ENCODE data around the gene CLMN.

The CLMN gene

DNA sequence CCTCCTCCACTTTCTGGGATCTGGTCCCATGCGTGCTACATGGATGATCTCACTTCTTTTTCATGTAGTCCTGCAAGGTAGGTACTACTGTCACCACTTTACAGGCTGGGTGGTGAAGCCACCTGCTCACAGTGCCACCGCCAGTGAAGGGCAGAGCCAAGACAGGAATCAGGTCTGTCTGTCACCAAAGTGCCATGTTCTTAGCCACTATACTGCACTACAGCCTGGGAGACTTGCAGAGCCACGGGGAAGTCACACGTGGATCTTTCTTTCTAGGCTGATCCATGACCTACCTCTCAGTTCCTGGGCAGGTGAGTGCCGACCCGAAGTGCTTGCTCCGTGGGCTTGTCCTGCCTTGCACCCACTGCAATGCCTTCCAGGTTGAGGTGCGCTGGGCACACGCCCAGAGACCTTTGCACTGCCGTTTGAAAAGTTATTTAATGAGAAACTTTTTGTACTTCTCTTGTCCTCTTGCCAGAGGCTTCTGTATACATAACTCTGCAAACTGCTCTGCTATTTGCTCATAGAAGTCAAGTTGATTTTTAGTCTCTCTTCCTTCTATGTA lies 19.7 kb upstream of the CLMN start:
- H3K36me3 ChIP-seq (ENCODE audit: control insufficient read depth, insufficient read depth, low read length), result no peaks in the 10 kb centered on the region
- H3K27me3 ChIP-seq (ENCODE audit: control insufficient read depth, insufficient read depth, low read length), result no peaks in the 10 kb centered on the region
- no peak overlapping the region for H3K4me3 ChIP-seq (ENCODE audit: low read depth, low read length)
- H3K4me1 ChIP-seq (ENCODE audit: control insufficient read depth, insufficient read depth, low read length), result no peaks in the 10 kb centered on the region
- H3K9me3 ChIP-seq (ENCODE audit: control insufficient read depth, insufficient read depth, low read length), result no peaks in the 10 kb centered on the region
- H3K9ac ChIP-seq (ENCODE audit: low read depth, low read length), result no peak overlapping the region

DNA sequence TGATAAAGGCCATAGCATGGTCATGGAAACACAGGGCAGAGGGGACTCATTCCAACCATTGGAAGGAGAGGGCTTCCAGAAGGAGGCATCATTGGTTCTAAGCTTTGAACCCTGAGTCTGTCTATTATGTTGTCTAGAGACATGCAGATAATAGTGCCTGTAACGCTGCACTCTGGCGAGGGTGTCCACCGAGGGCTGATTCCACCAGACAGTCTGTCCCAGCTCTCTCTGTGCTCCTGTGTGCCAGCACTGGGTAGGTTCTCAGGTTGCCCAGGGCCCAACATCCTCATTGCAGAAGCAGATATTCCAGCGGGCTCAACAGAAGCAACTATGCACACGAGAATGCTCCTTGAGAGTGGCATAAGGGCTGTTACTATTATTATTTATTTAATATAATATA lies 18.7 kb upstream of the CLMN start:
- H3K9me3 ChIP-seq (ENCODE audit: control insufficient read depth, insufficient read depth, low read length), result no peaks in the 10 kb centered on the region
- no peak overlapping the region for H3K4me3 ChIP-seq (ENCODE audit: low read depth, low read length)
- no peaks in the 10 kb centered on the region for H3K4me1 ChIP-seq (ENCODE audit: control insufficient read depth, insufficient read depth, low read length)
- H3K36me3 ChIP-seq (ENCODE audit: control insufficient read depth, insufficient read depth, low read length), result no peaks in the 10 kb centered on the region
- no peaks in the 10 kb centered on the region for H3K27me3 ChIP-seq (ENCODE audit: control insufficient read depth, insufficient read depth, low read length)
- H3K9ac ChIP-seq (ENCODE audit: low read depth, low read length), result no peak overlapping the region

DNA sequence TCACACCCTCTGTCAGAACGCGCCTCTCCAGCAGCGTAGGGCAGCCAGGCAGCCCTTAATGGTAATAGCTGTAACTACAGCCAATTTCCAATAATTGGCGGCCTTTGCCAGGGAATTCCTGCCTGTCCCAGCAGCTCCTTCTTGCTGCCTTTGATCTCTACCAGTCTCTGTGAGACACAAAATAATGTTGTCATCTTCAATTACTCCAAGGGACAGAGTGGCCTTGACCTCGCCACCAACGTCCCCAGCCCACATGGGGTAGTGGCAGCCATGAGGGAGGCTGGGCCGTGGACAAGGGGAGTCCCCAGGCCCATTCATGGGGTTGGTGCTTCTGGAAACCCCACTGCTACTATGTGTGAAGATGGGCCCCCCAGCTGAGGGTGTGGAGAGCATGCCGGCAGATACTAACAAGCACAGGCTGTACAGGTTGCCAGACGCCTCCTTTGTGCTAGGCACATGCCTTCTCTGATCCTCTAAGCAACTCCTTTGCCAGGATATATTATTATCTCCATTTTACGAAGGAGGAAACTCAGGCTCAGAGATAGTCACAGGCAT lies 17.4 kb upstream of the CLMN start:
- no peaks in the 10 kb centered on the region for H3K27me3 ChIP-seq (ENCODE audit: control insufficient read depth, insufficient read depth, low read length)
- no peak overlapping the region for H3K9ac ChIP-seq (ENCODE audit: low read depth, low read length)
- H3K4me1 ChIP-seq (ENCODE audit: control insufficient read depth, insufficient read depth, low read length), result no peaks in the 10 kb centered on the region
- no peaks in the 10 kb centered on the region for H3K9me3 ChIP-seq (ENCODE audit: control insufficient read depth, insufficient read depth, low read length)
- H3K4me3 ChIP-seq (ENCODE audit: low read depth, low read length), result no peak overlapping the region
- no peaks in the 10 kb centered on the region for H3K36me3 ChIP-seq (ENCODE audit: control insufficient read depth, insufficient read depth, low read length)

DNA sequence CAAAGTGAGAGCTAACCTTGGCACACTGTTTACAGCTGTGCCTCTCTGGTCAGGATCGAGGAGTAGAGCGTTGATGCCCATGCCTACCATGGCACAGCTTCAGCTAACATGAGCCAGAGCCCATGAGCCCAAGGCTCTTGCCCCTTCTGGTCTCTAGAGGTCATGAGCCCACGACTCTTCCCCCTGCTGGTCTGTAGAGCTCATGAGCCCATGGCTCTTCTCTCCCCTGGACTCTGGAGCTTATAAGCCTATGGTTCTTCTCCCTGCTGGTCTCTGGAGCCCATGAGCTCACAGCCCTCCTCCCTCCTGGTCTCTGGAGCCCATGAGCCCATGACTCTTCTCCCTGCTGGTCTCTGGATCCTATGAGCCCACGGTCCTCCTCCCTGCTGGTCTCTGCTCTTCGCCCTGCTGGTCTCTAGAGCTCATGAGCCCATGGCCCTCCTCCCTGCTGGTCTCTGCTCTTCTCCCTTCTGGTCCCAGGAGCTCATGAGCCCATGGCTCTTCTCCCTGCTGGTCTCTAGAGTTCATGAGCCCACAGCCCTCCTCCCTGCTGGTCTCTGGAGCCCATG lies 16.6 kb upstream of the CLMN start:
- H3K36me3 ChIP-seq (ENCODE audit: control insufficient read depth, insufficient read depth, low read length), result no peaks in the 10 kb centered on the region
- no peaks in the 10 kb centered on the region for H3K27me3 ChIP-seq (ENCODE audit: control insufficient read depth, insufficient read depth, low read length)
- no peak overlapping the region for H3K4me3 ChIP-seq (ENCODE audit: low read depth, low read length)
- H3K4me1 ChIP-seq (ENCODE audit: control insufficient read depth, insufficient read depth, low read length), result no peaks in the 10 kb centered on the region
- no peak overlapping the region for H3K9ac ChIP-seq (ENCODE audit: low read depth, low read length)
- H3K9me3 ChIP-seq (ENCODE audit: control insufficient read depth, insufficient read depth, low read length), result no peaks in the 10 kb centered on the region

DNA sequence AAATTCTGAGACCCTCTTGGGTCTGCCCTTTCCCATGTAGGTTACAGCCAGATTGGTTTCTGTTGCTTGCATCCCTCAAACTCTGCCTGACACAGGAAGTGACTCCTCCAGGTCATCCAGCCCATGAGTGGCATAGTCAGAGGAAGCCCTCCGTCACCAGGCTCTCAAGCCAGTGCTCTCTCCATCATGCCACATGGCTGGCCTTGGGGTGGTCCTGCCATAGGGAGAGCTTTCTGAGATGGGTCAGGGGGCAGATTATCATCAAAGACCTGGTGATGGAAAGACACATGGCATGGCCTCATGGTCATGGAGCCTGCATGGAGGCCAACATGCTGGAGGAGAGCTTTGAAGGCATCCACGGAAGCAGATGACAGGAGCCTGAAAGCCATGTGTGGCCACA lies 15.4 kb upstream of the CLMN start:
- H3K9me3 ChIP-seq (ENCODE audit: control insufficient read depth, insufficient read depth, low read length), result no peaks in the 10 kb centered on the region
- H3K4me1 ChIP-seq (ENCODE audit: control insufficient read depth, insufficient read depth, low read length), result no peaks in the 10 kb centered on the region
- H3K27me3 ChIP-seq (ENCODE audit: control insufficient read depth, insufficient read depth, low read length), result no peaks in the 10 kb centered on the region
- no peak overlapping the region for H3K4me3 ChIP-seq (ENCODE audit: low read depth, low read length)
- no peak overlapping the region for H3K9ac ChIP-seq (ENCODE audit: low read depth, low read length)
- no peaks in the 10 kb centered on the region for H3K36me3 ChIP-seq (ENCODE audit: control insufficient read depth, insufficient read depth, low read length)

DNA sequence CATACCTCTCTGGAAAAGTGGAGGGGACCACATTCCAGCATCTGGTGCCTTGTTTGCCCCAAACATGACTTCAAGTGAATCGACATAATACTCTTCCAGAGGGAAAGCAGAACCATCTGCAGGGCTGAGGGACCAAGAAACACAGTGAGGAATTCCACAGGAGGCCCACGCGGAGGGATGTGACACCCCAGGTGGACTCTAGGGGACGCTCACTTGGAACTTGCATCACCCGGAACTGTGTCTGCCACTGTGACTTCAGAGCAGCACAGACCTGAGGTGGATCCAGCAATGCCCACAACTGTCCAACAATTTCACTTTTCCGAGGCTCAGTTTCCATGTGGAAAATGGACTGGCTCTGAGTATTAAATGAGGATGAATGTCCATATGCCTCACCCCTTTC lies 14.3 kb upstream of the CLMN start:
- H3K9me3 ChIP-seq (ENCODE audit: control insufficient read depth, insufficient read depth, low read length), result no peaks in the 10 kb centered on the region
- no peak overlapping the region for H3K4me3 ChIP-seq (ENCODE audit: low read depth, low read length)
- H3K4me1 ChIP-seq (ENCODE audit: control insufficient read depth, insufficient read depth, low read length), result no peaks in the 10 kb centered on the region
- H3K27me3 ChIP-seq (ENCODE audit: control insufficient read depth, insufficient read depth, low read length), result no peaks in the 10 kb centered on the region
- no peak overlapping the region for H3K9ac ChIP-seq (ENCODE audit: low read depth, low read length)
- no peaks in the 10 kb centered on the region for H3K36me3 ChIP-seq (ENCODE audit: control insufficient read depth, insufficient read depth, low read length)

DNA sequence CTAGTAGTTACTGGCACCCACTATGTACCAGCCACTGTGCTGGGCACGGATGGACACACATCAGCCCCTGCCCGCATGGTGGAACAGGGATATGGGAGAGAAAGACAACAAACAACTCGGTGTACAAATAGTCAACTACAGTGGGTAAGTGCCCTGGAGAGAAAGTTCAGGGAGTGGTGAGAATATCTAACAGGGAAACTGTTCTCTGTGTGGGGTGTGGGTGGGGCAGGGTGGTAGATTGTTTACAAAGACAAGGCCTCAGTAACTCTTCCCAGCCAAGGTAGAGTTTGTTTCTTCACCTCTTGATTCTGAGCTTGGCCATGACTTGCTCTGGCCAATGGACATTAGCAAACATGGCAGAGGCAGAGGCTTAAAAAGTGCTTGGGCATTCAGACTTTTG lies 12.9 kb upstream of the CLMN start:
- H3K9ac ChIP-seq (ENCODE audit: low read depth, low read length), result no peak overlapping the region
- H3K4me1 ChIP-seq (ENCODE audit: control insufficient read depth, insufficient read depth, low read length), result no peaks in the 10 kb centered on the region
- H3K36me3 ChIP-seq (ENCODE audit: control insufficient read depth, insufficient read depth, low read length), result no peaks in the 10 kb centered on the region
- H3K27me3 ChIP-seq (ENCODE audit: control insufficient read depth, insufficient read depth, low read length), result no peaks in the 10 kb centered on the region
- H3K9me3 ChIP-seq (ENCODE audit: control insufficient read depth, insufficient read depth, low read length), result no peaks in the 10 kb centered on the region
- no peak overlapping the region for H3K4me3 ChIP-seq (ENCODE audit: low read depth, low read length)

DNA sequence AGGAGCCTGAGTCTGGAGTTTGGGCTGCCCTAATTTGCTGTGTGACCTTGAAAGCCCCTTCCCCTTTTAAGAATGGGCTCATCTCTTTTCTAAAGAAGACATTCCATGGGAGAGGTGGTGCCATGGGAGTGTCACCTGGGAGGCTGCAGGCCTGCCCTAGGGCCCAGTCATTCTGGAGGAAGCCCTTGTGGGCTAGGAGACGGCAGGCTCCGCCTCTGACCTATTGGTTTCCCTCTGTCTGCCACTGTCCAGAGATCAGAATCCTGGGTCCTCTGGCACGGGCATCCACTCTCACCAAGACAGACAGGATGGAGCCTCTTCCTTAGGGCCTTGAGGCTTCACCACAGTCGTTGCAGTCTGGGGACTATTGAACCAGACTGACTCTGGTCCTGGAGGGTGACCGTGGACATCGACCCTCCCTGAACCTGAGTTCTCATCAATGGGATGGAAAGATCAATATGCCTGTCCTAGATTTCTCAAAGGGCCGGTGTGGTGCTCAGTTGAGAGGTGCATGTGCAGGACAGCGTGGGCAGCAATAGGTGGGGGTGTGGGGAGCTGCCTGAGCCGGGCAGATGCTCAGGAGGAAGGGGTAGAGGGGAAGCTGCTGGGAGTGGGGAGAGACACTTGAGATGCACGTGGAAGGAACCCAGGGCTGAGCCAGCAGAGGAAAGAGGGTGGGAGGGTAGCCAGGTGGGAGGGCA lies 12.2 kb upstream of the CLMN start:
- H3K9ac ChIP-seq (ENCODE audit: low read depth, low read length), result no peak overlapping the region
- H3K36me3 ChIP-seq (ENCODE audit: control insufficient read depth, insufficient read depth, low read length), result no peaks in the 10 kb centered on the region
- H3K27me3 ChIP-seq (ENCODE audit: control insufficient read depth, insufficient read depth, low read length), result no peaks in the 10 kb centered on the region
- H3K9me3 ChIP-seq (ENCODE audit: control insufficient read depth, insufficient read depth, low read length), result no peaks in the 10 kb centered on the region
- H3K4me1 ChIP-seq (ENCODE audit: control insufficient read depth, insufficient read depth, low read length), result no peaks in the 10 kb centered on the region
- no peak overlapping the region for H3K4me3 ChIP-seq (ENCODE audit: low read depth, low read length)

DNA sequence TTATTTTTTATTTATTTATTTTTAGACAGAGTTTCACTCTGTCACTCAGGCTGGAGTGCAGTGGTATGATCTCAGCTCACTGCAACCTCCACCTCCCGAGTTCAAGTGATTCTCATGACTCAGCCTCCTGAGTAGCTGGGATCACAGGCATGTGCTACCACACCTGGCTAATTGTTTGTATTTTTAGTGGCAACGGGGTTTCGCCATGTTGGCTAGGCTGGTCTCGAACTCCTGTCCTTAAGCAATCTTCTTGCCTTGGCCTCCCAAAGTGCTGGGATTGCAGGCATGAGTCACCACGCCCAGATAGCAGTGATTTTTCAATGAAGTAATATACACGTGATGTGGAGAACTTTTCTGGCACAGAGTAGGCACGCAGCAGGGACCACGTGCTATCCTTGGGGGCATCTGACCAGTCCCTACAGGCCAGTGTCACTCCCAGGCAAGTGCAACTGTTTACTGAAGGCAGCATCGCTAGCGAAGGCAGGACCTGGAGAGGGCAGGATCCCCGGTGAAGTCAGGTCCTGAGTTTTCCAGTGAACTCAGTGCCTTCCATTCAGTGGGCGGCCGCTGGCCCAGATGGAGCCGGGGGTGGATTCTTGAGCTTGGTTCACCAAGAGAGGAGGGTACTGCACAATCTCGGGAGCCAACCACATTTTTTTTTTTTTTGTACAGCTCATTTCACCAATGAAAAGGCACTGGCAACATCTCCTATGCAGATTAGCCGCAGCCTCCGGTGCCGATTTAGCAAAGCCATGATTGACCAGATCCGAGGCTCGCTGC lies 11.1 kb upstream of the CLMN start:
- H3K9me3 ChIP-seq (ENCODE audit: control insufficient read depth, insufficient read depth, low read length), result no peaks in the 10 kb centered on the region
- H3K9ac ChIP-seq (ENCODE audit: low read depth, low read length), result no peak overlapping the region
- no peak overlapping the region for H3K4me3 ChIP-seq (ENCODE audit: low read depth, low read length)
- no peaks in the 10 kb centered on the region for H3K27me3 ChIP-seq (ENCODE audit: control insufficient read depth, insufficient read depth, low read length)
- H3K36me3 ChIP-seq (ENCODE audit: control insufficient read depth, insufficient read depth, low read length), result no peaks in the 10 kb centered on the region
- no peaks in the 10 kb centered on the region for H3K4me1 ChIP-seq (ENCODE audit: control insufficient read depth, insufficient read depth, low read length)

DNA sequence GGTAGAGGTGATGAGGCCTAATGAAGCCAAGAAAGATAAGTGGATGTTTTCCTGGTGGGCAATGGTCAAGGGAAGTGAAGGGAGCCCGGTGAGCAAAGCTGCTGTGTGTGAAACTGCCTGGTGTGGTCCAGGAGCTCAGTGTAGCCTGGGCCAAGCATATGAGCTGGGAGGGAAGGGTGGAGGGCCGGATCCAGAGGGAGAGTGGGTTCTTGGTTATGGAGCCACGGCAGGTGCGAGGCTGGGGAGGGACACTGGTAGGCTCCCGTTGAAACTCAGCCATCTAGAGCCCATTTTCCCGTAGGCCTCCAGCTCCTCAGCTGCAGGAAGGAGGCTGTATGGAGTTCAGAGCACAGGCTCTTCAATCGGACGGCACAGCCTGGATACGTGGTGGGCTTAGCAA lies 10.2 kb upstream of the CLMN start:
- no peaks in the 10 kb centered on the region for H3K36me3 ChIP-seq (ENCODE audit: control insufficient read depth, insufficient read depth, low read length)
- H3K4me3 ChIP-seq (ENCODE audit: low read depth, low read length), result no peak overlapping the region
- H3K9me3 ChIP-seq (ENCODE audit: control insufficient read depth, insufficient read depth, low read length), result no peaks in the 10 kb centered on the region
- no peaks in the 10 kb centered on the region for H3K4me1 ChIP-seq (ENCODE audit: control insufficient read depth, insufficient read depth, low read length)
- H3K9ac ChIP-seq (ENCODE audit: low read depth, low read length), result no peak overlapping the region
- H3K27me3 ChIP-seq (ENCODE audit: control insufficient read depth, insufficient read depth, low read length), result no peaks in the 10 kb centered on the region

DNA sequence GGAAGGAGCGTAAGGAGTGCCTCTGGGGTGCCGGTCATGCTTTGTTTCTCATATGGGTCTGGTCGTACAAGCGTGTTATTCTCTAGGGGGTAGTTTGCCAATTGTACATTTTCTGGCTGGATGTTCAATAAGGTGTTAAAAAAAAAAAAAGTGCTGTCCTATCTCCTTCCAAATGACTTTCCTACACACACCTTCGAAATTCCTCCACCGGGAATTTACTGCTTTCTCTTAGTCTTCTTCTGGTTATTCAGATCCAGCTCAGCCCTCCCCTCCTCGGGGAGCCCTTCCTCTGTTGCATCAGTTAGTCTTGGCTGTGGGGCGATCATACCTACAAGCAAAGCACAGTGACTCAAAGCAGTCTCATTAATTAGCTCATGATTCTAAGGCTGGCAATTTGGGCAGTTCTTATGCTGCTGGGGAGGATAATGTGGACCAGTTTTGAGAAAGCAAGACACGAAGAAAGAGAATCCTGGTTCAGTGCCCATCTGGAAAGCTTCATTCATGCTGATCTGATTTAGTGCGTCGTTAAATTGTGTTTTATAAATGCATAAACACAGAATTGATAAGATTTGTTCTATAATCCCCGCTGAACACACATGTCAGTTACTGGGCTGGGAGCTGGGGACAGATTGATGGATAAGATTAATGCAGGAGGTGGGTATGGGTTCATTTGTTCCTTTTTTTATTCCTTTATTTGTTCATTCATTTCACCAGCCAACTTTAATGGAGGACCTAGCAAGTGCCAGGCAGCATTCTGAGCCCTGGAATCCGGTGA lies 9.2 kb upstream of the CLMN start:
- Histone ChIP-seq H3K9ac (ENCODE audit: low read depth, low read length) (no peak overlapping the region), H3K27me3 (ENCODE audit: control insufficient read depth, insufficient read depth, low read length) (no peaks in the 10 kb centered on the region), H3K4me3 (ENCODE audit: low read depth, low read length) (no peak overlapping the region), H3K9me3 (ENCODE audit: control insufficient read depth, insufficient read depth, low read length) (no peaks in the 10 kb centered on the region), H3K4me1 (ENCODE audit: control insufficient read depth, insufficient read depth, low read length) (no peaks in the 10 kb centered on the region), H3K36me3 (ENCODE audit: control insufficient read depth, insufficient read depth, low read length) (no peaks in the 10 kb centered on the region)

Measured in iPS-15b (cell line).